Measurements from ENCODE around the gene SPINK14. TPM values are rescaled to one million over a fixed set of nuclear protein-coding genes. Genes with fewer than 3 reads are reported as not detected.
A peak's percentile ranks its signal among the peaks of the same experiment; 100 is the strongest.

The SPINK14 gene
- polyA plus RNA-seq (2013, experiment 1 of 2) = not detected
- polyA plus RNA-seq (2013, experiment 2 of 2) = not detected

GRCh38 chr5:148168246-148168645 lies at the start of gene SPINK14:
Gene SPINK14 (plus strand): TSS chr5:148168546. CDS start chr5:148169733, 1,187 bp downstream.
- H4K5ac ChIP-seq (ENCODE audit: low read length) = no peak within 1 kb of the TSS
- no peak within 1 kb of the TSS for H3K23ac ChIP-seq (ENCODE audit: low read length)
- no peak within 1 kb of the TSS for H3K4ac ChIP-seq (ENCODE audit: low read depth, low read length)
- no peak for DNase-seq
- no peak within 1 kb of the TSS for H2AK5ac ChIP-seq (ENCODE audit: low read length)
- H4K8ac ChIP-seq (ENCODE audit: low read depth, low read length) = no peak within 1 kb of the TSS
- H3K56ac ChIP-seq (ENCODE audit: low read length) = no peak within 1 kb of the TSS
- no peaks in the 10 kb centered on the region for H3K79me2 ChIP-seq (ENCODE audit: control insufficient read depth, insufficient read depth, low read length)
- no peaks in the 10 kb centered on the region for H3K4me1 ChIP-seq (ENCODE audit: control insufficient read depth, low read depth, low read length)
- H3K18ac ChIP-seq (ENCODE audit: low read length) = no peak within 1 kb of the TSS
- H2BK15ac ChIP-seq (replicated peaks; ENCODE audit: low read depth) = no peak within 1 kb of the TSS
- H3K27me3 ChIP-seq (ENCODE audit: insufficient read depth, low read length, poor library complexity) = no peaks in the 10 kb centered on the region
- H2BK120ac ChIP-seq (ENCODE audit: low read depth, low read length) = no peak within 1 kb of the TSS
- H3K36me3 ChIP-seq (ENCODE audit: control insufficient read depth, insufficient read depth, low read length) = no peaks in the 10 kb centered on the region
- H3K9ac ChIP-seq (ENCODE audit: low read length) = no peak within 1 kb of the TSS
- H3K79me1 ChIP-seq (ENCODE audit: low read length) = no peaks in the 10 kb centered on the region
- no peak within 1 kb of the TSS for H3K4me2 ChIP-seq (ENCODE audit: low read length)
- WGBS (ENCODE audit: extremely low coverage, insufficient coverage, low lambda C conversion rate) = no CpG with 5 or more reads among the region's 1 CpG
- no peak within 1 kb of the TSS for H2BK5ac ChIP-seq (ENCODE audit: low read length)
- H3K27ac ChIP-seq (ENCODE audit: low read depth, low read length) = no peak within 1 kb of the TSS
- no peak within 1 kb of the TSS for H3K4me3 ChIP-seq (ENCODE audit: low read length)

- Histone ChIP-seq H3K27ac (ENCODE audit: low read depth, low read length) (no peak overlapping the region), H3K27me3 (ENCODE audit: insufficient read depth, low read length, poor library complexity) (no peaks in the 10 kb centered on the region), H3K79me2 (ENCODE audit: control insufficient read depth, insufficient read depth, low read length) (no peaks in the 10 kb centered on the region), H3K4me1 (ENCODE audit: control insufficient read depth, low read depth, low read length) (no peaks in the 10 kb centered on the region), H4K5ac (ENCODE audit: low read length) (no peak overlapping the region), H3K4me2 (ENCODE audit: low read length) (no peak overlapping the region), H3K56ac (ENCODE audit: low read length) (no peak overlapping the region), H2BK120ac (ENCODE audit: low read depth, low read length) (no peak overlapping the region), H2AK5ac (ENCODE audit: low read length) (no peak overlapping the region), H3K23ac (ENCODE audit: low read length) (no peak overlapping the region), H3K4ac (ENCODE audit: low read depth, low read length) (no peak overlapping the region), H3K18ac (ENCODE audit: low read length) (no peak overlapping the region), H4K8ac (ENCODE audit: low read depth, low read length) (no peak overlapping the region), H2BK5ac (ENCODE audit: low read length) (no peak overlapping the region), H3K4me3 (ENCODE audit: low read length) (no peak overlapping the region), H2BK15ac (replicated peaks; ENCODE audit: low read depth) (no peak overlapping the region), H3K79me1 (ENCODE audit: low read length) (no peaks in the 10 kb centered on the region), H3K9ac (ENCODE audit: low read length) (no peak overlapping the region), H3K36me3 (ENCODE audit: control insufficient read depth, insufficient read depth, low read length) (no peaks in the 10 kb centered on the region)
- WGBS (ENCODE audit: extremely low coverage, insufficient coverage, low lambda C conversion rate) = no CpG with 5 or more reads among the region's 3 CpGs
- DNase-seq = no peak
Observed at GRCh38 chr5:148120317-148120716, 48.0 kb upstream of the SPINK14 start.

- H3K4me1 ChIP-seq (ENCODE audit: control insufficient read depth, low read depth, low read length) = no peaks in the 10 kb centered on the region
- DNase-seq = peak; percentile 28
- H3K36me3 ChIP-seq (ENCODE audit: control insufficient read depth, insufficient read depth, low read length) = no peaks in the 10 kb centered on the region
- H3K27me3 ChIP-seq (ENCODE audit: insufficient read depth, low read length, poor library complexity) = no peaks in the 10 kb centered on the region
- no peaks in the 10 kb centered on the region for H3K79me1 ChIP-seq (ENCODE audit: low read length)
- H2AK5ac ChIP-seq (ENCODE audit: low read length) = no peak overlapping the region
- no peak overlapping the region for H3K4me2 ChIP-seq (ENCODE audit: low read length)
- H3K27ac ChIP-seq (ENCODE audit: low read depth, low read length) = no peak overlapping the region
- H3K9ac ChIP-seq (ENCODE audit: low read length) = no peak overlapping the region
- no peak overlapping the region for H3K4me3 ChIP-seq (ENCODE audit: low read length)
- no peak overlapping the region for H3K18ac ChIP-seq (ENCODE audit: low read length)
- H3K4ac ChIP-seq (ENCODE audit: low read depth, low read length) = no peak overlapping the region
- H2BK15ac ChIP-seq (replicated peaks; ENCODE audit: low read depth) = no peak overlapping the region
- H2BK120ac ChIP-seq (ENCODE audit: low read depth, low read length) = no peak overlapping the region
- H3K23ac ChIP-seq (ENCODE audit: low read length) = no peak overlapping the region
- no CpG with 5 or more reads among the region's 3 CpGs for WGBS (ENCODE audit: extremely low coverage, insufficient coverage, low lambda C conversion rate)
- H4K8ac ChIP-seq (ENCODE audit: low read depth, low read length) = no peak overlapping the region
- H3K56ac ChIP-seq (ENCODE audit: low read length) = no peak overlapping the region
- no peak overlapping the region for H4K5ac ChIP-seq (ENCODE audit: low read length)
- H3K79me2 ChIP-seq (ENCODE audit: control insufficient read depth, insufficient read depth, low read length) = no peaks in the 10 kb centered on the region
- H2BK5ac ChIP-seq (ENCODE audit: low read length) = no peak overlapping the region
Observed at GRCh38 chr5:148125641-148126040, 42.7 kb upstream of the SPINK14 start.

GRCh38 chr5:148135091-148136048 lies 33.0 kb upstream of the SPINK14 start:
- Histone ChIP-seq H2BK5ac (ENCODE audit: low read length) (no peak overlapping the region), H3K4me3 (ENCODE audit: low read length) (no peak overlapping the region), H3K9ac (ENCODE audit: low read length) (no peak overlapping the region), H4K5ac (ENCODE audit: low read length) (no peak overlapping the region), H4K8ac (ENCODE audit: low read depth, low read length) (no peak overlapping the region), H2BK120ac (ENCODE audit: low read depth, low read length) (no peak overlapping the region), H3K27ac (ENCODE audit: low read depth, low read length) (no peak overlapping the region), H3K4me1 (ENCODE audit: control insufficient read depth, low read depth, low read length) (no peaks in the 10 kb centered on the region), H3K4ac (ENCODE audit: low read depth, low read length) (no peak overlapping the region), H3K36me3 (ENCODE audit: control insufficient read depth, insufficient read depth, low read length) (no peaks in the 10 kb centered on the region), H2AK5ac (ENCODE audit: low read length) (no peak overlapping the region), H3K56ac (ENCODE audit: low read length) (no peak overlapping the region), H2BK15ac (replicated peaks; ENCODE audit: low read depth) (no peak overlapping the region), H3K79me2 (ENCODE audit: control insufficient read depth, insufficient read depth, low read length) (no peaks in the 10 kb centered on the region), H3K79me1 (ENCODE audit: low read length) (no peaks in the 10 kb centered on the region), H3K23ac (ENCODE audit: low read length) (no peak overlapping the region), H3K27me3 (ENCODE audit: insufficient read depth, low read length, poor library complexity) (no peaks in the 10 kb centered on the region), H3K18ac (ENCODE audit: low read length) (no peak overlapping the region), H3K4me2 (ENCODE audit: low read length) (no peak overlapping the region)
- WGBS (ENCODE audit: extremely low coverage, insufficient coverage, low lambda C conversion rate) = no CpG with 5 or more reads among the region's 5 CpGs
- no peak for DNase-seq

- H3K79me1 ChIP-seq (ENCODE audit: low read length) = no peaks in the 10 kb centered on the region
- no peak for DNase-seq
- no peaks in the 10 kb centered on the region for H3K4me1 ChIP-seq (ENCODE audit: control insufficient read depth, low read depth, low read length)
- no peak overlapping the region for H3K4ac ChIP-seq (ENCODE audit: low read depth, low read length)
- no peak overlapping the region for H3K56ac ChIP-seq (ENCODE audit: low read length)
- no peaks in the 10 kb centered on the region for H3K36me3 ChIP-seq (ENCODE audit: control insufficient read depth, insufficient read depth, low read length)
- no peak overlapping the region for H3K27ac ChIP-seq (ENCODE audit: low read depth, low read length)
- no peak overlapping the region for H3K18ac ChIP-seq (ENCODE audit: low read length)
- H4K5ac ChIP-seq (ENCODE audit: low read length) = no peak overlapping the region
- H2BK5ac ChIP-seq (ENCODE audit: low read length) = no peak overlapping the region
- no peak overlapping the region for H3K4me2 ChIP-seq (ENCODE audit: low read length)
- no peaks in the 10 kb centered on the region for H3K27me3 ChIP-seq (ENCODE audit: insufficient read depth, low read length, poor library complexity)
- WGBS (ENCODE audit: extremely low coverage, insufficient coverage, low lambda C conversion rate) = 100% methylated on average over 2 of the region's 3 CpGs
- H3K79me2 ChIP-seq (ENCODE audit: control insufficient read depth, insufficient read depth, low read length) = no peaks in the 10 kb centered on the region
- H3K4me3 ChIP-seq (ENCODE audit: low read length) = no peak overlapping the region
- no peak overlapping the region for H3K23ac ChIP-seq (ENCODE audit: low read length)
- no peak overlapping the region for H3K9ac ChIP-seq (ENCODE audit: low read length)
- no peak overlapping the region for H2BK120ac ChIP-seq (ENCODE audit: low read depth, low read length)
- H2BK15ac ChIP-seq (replicated peaks; ENCODE audit: low read depth) = no peak overlapping the region
- H2AK5ac ChIP-seq (ENCODE audit: low read length) = no peak overlapping the region
- no peak overlapping the region for H4K8ac ChIP-seq (ENCODE audit: low read depth, low read length)
Observed at GRCh38 chr5:148140846-148141245, 27.5 kb upstream of the SPINK14 start.

All from mesendoderm (in vitro differentiated cells).